NB4 (cell line): Measurements from ENCODE around the gene ETV4.

Experiments
- CTCF ChIP-seq: IDR thresholded peaks from one replicate; pipeline ENCODE4 v1.5.1; 2012; ENCODE audit warnings: low read depth, low read length
- MAX ChIP-seq: IDR thresholded peaks from 2 replicates; pipeline ENCODE4 v1.6.1; 2011; ENCODE audit warnings: low read depth, low read length
- MYC ChIP-seq: IDR thresholded peaks from 2 replicates; pipeline ENCODE4 v1.6.1; 2011; ENCODE audit warnings: low read depth, low read length
- POLR2A ChIP-seq: IDR thresholded peaks from 2 replicates; pipeline ENCODE4 v1.6.1; 2011; ENCODE audit warnings: mild to moderate bottlenecking; ENCODE audit not compliant: insufficient read length; ENCODE audit errors: extremely low read depth

GRCh38 chr17:43490621-43491020 lies 55.5 kb downstream of the ETV4 start:
- TF ChIP-seq POLR2A (no peak), CTCF (no peak), MAX (no peak), MYC (no peak)
